H1 (cell line): ENCODE measurements around the gene FCGR3B.
"Not testable (repeated sequence)": the region's sequence is repeated elsewhere in the genome, so short reads cannot be mapped to it uniquely, and the experiment has no call there.

ENCODE experiments used
- CEBPB ChIP-seq: IDR thresholded peaks from 2 replicates; pipeline ENCODE4 v1.6.1; 2012; ENCODE audit warnings: low read depth, low read length
- GABPA ChIP-seq: IDR thresholded peaks from 2 replicates; pipeline ENCODE4 v1.6.1; 2011; ENCODE audit warnings: mild to moderate bottlenecking, low read length, moderate library complexity, borderline replicate concordance; ENCODE audit not compliant: insufficient read depth
- NRF1 ChIP-seq: IDR thresholded peaks from 2 replicates; pipeline ENCODE4 v1.6.1; 2011; ENCODE audit warnings: mild to moderate bottlenecking, low read depth, low read length, improper control_type of control experiment
- POLR2A ChIP-seq, 2 experiments: IDR thresholded peaks; 1 replicate in 1 of 2; 2 replicates in 1 of 2; pipeline ENCODE4 v1.6.1; 2011; ENCODE audit warnings: low read depth in 2 of 2, low read length in 2 of 2, mild to moderate bottlenecking in 2 of 2; ENCODE audit errors: control extremely low read depth in 1 of 2
- RAD21 ChIP-seq, 2 experiments: IDR thresholded peaks in 1 of 2; conservative IDR thresholded peaks in 1 of 2; 2 replicates each; pipeline ENCODE4 v1.6.1; 2011; ENCODE audit warnings: low read depth in 2 of 2, low read length in 2 of 2, improper control_type of control experiment in 1 of 2, inconsistent platforms in 1 of 2, mild to moderate bottlenecking in 1 of 2, moderate library complexity in 1 of 2
- TF ChIP-seq, protein P1 (sequence below), 3 experiments: IDR thresholded peaks; 1 replicate in 2 of 3; 2 replicates in 1 of 3; pipeline versions ENCODE4 v1.5.1 to v1.6.1; 2011; ENCODE audit warnings: low read length in 3 of 3, mild to moderate bottlenecking in 3 of 3, inconsistent platforms in 2 of 3, low read depth in 1 of 3, moderate library complexity in 1 of 3; ENCODE audit not compliant: insufficient read depth in 1 of 3; ENCODE audit errors: control extremely low read depth in 1 of 3
- TF ChIP-seq, protein P2 (sequence below): IDR thresholded peaks from 2 replicates; pipeline ENCODE4 v1.6.1; 2011; ENCODE audit warnings: low read depth, mild to moderate bottlenecking, low read length; ENCODE audit not compliant: insufficient read depth
- TF ChIP-seq, protein P3 (sequence below): IDR thresholded peaks from 2 replicates; pipeline ENCODE4 v1.6.1; 2011; ENCODE audit warnings: low read length, improper control_type of control experiment
- TF ChIP-seq, protein P4 (sequence below): IDR thresholded peaks from 2 replicates; pipeline ENCODE4 v1.6.1; 2012; ENCODE audit warnings: inconsistent platforms

DNA sequence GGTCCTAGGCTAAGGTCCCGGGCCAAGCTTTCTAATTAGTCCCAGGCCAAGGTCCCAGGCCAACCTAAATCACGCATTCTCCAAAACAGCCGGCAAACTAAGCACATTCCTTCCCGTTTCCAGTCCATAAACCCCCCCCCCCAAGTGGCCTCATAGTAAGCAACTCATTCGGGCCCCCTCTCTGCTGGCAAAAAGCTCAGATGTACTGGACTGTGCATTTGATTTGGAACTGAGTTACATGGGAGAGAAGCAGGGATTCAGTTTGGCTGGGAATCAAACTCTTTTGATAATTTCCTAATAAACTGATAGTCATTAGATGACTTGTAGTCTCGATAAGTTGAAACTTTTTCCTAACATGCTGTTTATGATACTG is 17.8 kb downstream of the FCGR3B start:
- TF ChIP-seq RAD21 (IDR thresholded peaks at IDR 0.05 in 1 of 2, conservative IDR thresholded peaks at IDR 0.05 in 1 of 2; ENCODE audit: low read depth in 2 of 2, low read length in 2 of 2); NRF1; CEBPB; POLR2A (IDR thresholded peaks at IDR 0.05; ENCODE audit: control extremely low read depth in 1 of 2, low read depth in 2 of 2, low read length in 2 of 2); GABPA: not testable (repeated sequence)
- TF ChIP-seq, protein P1, sequence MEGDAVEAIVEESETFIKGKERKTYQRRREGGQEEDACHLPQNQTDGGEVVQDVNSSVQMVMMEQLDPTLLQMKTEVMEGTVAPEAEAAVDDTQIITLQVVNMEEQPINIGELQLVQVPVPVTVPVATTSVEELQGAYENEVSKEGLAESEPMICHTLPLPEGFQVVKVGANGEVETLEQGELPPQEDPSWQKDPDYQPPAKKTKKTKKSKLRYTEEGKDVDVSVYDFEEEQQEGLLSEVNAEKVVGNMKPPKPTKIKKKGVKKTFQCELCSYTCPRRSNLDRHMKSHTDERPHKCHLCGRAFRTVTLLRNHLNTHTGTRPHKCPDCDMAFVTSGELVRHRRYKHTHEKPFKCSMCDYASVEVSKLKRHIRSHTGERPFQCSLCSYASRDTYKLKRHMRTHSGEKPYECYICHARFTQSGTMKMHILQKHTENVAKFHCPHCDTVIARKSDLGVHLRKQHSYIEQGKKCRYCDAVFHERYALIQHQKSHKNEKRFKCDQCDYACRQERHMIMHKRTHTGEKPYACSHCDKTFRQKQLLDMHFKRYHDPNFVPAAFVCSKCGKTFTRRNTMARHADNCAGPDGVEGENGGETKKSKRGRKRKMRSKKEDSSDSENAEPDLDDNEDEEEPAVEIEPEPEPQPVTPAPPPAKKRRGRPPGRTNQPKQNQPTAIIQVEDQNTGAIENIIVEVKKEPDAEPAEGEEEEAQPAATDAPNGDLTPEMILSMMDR (IDR thresholded peaks at IDR 0.05; ENCODE audit: control extremely low read depth in 1 of 3, insufficient read depth in 1 of 3, low read depth in 1 of 3, low read length in 3 of 3): not testable (repeated sequence)
- TF ChIP-seq, protein P2, sequence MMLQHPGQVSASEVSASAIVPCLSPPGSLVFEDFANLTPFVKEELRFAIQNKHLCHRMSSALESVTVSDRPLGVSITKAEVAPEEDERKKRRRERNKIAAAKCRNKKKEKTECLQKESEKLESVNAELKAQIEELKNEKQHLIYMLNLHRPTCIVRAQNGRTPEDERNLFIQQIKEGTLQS: not testable (repeated sequence)
- TF ChIP-seq, protein P3, sequence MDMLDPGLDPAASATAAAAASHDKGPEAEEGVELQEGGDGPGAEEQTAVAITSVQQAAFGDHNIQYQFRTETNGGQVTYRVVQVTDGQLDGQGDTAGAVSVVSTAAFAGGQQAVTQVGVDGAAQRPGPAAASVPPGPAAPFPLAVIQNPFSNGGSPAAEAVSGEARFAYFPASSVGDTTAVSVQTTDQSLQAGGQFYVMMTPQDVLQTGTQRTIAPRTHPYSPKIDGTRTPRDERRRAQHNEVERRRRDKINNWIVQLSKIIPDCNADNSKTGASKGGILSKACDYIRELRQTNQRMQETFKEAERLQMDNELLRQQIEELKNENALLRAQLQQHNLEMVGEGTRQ: not testable (repeated sequence)
- TF ChIP-seq, protein P4, sequence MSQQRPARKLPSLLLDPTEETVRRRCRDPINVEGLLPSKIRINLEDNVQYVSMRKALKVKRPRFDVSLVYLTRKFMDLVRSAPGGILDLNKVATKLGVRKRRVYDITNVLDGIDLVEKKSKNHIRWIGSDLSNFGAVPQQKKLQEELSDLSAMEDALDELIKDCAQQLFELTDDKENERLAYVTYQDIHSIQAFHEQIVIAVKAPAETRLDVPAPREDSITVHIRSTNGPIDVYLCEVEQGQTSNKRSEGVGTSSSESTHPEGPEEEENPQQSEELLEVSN: not testable (repeated sequence)
